Stimulated activated CD8-positive, alpha-beta memory T cell treated with anti-CD3 and anti-CD28 coated beads, Interleukin-12 subunit alpha, Interleukin-12 subunit beta, amount 100 ng/mL, for 4 hours (primary cell): ENCODE data around the gene NOB1.
"Not testable (repeated sequence)": the region's sequence is repeated elsewhere in the genome, so short reads cannot be mapped to it uniquely, and the experiment has no call there.

Source experiments
- DNase-seq: peaks from one replicate; pipeline ENCODE4 v3.0.0-alpha.2; 2020; ENCODE audit warnings: low read depth

NOB1 gene

DNA sequence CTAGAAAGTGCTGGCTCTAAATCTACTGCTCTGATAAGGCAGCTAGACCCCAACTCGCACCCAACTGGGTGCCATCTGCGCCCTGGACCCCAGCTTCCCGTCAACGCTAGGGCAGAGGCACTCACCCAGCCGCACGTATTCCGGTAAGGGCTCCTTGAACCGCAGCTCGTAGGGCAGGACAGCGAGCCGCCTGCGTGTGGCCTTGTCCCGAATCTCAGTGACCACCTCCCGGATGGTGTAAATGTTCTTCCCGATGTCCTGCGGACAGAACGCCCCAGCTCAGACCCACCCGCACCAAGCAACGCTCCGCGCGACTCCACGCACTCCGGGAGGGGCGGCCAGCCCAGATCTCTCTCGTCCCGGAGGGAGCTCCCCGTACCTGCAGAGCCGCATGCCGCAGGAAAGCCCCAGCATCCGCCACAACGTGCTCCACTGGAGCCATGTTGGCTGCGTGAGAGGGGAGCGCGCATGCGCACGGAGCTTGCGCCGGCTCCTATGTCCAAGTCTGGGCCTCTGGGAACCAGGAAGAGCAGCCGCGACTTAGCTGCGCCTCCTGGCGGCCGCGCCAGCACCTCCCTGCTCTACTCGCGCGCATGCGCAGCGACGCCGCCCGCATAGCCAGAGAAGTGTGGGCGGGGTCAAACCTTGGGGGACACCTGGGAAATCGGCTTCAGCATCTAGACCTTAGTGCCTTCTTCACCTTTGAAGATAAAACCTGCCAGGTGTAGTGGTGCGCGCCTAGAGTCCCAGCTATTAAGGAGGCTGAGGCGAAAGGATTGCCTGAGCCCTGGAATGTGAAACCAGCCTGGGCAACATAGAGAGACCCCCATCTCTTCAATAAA is at the start of gene NOB1:
Gene NOB1 (minus strand): TSS at position 458 of the 842 bp plus-strand sequence. CDS start 16 bp downstream, at position 442.
- peak; percentile 96 for DNase-seq

GRCh38 chr16:69804297-69804696 is 49.6 kb upstream of the NOB1 start:
- DNase-seq: no peak

DNA sequence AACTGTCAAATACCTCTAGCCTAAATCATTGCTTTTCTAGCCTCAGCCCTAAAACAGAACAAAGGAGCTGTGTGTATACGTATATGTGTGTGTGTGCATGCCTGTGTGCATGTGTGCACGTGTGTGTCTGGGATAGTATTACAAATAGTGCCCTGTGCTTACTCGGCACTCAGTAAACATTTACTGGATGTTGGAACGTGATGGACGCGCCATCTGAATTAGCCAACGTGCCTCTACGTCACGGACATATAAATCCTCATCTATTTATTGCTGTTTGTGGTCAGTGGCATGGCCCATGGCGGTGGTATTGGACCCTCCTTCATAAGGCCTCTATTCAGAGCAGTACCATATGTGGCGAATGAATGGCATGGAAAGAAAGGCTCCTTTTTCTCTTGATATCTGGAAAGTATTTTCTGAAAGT is 44.9 kb upstream of the NOB1 start:
- no peak for DNase-seq

DNA sequence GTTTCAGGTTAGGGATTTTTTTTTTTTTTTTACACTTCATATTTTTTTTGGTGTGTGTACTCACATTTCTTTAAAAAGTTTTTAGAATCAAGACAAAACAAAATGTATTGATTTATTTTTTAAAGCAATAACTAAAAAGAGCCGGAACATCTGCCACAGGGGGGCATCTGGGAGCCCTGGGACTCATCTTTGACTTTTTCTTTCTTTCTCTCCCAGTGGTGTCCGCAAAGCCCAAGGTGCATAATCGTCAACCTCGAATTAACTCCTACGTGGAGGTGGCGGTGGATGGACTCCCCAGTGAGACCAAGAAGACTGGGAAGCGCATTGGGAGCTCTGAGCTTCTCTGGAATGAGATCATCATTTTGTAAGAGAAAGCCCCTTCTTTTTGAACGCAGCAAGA is 43.7 kb upstream of the NOB1 start:
- no peak for DNase-seq

- DNase-seq: no peak
Measured at GRCh38 chr16:69796285-69797118, 41.8 kb upstream of the NOB1 start.

GRCh38 chr16:69794486-69794885 is 39.8 kb upstream of the NOB1 start:
- DNase-seq: no peak

DNA sequence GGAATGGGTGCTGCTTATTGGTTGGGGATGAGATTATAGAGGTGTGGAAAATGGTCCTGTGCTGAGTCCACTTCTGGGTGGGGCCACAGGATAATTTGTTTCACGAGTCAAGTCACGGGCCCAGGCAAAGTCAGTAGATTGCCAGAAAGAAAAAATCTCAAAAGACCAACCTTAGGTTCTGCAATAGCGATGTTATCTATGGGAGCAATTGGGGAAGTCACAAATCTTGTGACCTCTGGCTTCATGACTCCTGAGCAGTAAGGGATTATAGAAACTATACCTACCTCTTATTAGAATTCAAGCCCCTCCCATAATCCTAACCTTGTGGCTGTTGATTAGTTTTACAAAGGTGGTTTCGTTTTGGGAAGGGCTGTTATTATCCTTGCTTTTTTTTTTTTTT is 38.8 kb upstream of the NOB1 start:
- DNase-seq: no peak

DNA sequence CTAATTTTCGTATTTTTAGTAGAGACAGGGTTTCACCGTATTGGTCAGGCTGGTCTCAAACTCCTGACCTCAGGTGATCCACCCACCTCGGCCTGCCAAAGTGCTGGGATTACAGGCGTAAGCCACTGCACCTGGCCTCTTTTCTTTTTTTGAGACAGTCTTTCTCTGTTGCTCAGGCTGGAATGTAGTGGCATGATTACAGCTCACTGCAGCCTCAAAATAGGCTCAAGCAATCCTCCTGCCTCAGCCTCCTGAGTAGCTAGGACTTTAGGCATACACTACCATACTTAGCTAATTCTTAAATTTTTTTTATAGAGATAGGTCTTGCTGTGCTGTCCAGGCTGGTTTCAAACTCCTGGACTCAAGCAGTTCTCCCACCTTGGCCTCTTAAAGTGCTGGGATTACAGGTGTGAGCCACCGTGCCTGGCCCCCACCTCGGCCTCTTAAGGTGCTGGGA is 36.7 kb upstream of the NOB1 start:
- DNase-seq: not testable (repeated sequence)

GRCh38 chr16:69787883-69788282 is 33.2 kb upstream of the NOB1 start:
- no peak for DNase-seq

DNA sequence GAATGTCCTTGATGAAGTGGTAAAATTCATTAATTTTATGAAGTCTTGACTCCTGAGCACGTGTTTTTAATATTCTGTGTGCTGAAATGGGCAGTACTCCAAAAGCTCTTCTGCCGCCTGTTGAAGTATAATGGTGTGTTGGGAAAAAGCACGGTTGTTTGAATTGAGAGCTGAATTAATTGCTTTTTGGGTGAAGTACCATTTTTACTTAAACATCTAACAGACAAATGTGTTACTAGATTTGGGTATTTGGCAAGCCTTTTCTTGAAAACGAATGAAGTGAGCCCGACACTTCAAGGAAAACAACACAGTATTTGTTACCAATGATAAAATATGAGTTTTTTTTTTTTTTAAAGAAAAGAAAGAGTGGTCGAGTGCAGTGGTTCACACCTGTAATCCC is 29.9 kb upstream of the NOB1 start:
- no peak for DNase-seq

DNA sequence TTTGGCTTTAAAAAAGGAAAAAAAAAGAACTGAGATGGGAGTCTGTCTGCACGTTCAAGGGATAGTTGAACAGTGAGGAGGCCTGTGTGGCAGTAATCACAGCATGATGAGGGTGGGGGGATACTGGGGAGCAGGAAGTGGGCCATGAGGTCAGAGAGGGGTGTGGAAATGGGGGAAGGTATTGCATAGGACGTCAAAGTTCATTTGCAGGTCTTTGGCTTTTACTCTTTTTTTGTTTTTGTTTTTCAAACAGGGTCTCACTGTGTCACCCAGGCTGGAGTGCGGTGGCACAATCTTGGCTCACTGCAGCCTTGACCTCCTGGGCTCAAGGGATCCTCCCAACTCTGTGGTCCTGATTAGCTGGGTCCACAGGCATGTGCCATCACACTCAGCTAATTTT is 26.4 kb upstream of the NOB1 start:
- no peak for DNase-seq

- no peak for DNase-seq
Measured at GRCh38 chr16:69779724-69780123, 25.0 kb upstream of the NOB1 start.

DNA sequence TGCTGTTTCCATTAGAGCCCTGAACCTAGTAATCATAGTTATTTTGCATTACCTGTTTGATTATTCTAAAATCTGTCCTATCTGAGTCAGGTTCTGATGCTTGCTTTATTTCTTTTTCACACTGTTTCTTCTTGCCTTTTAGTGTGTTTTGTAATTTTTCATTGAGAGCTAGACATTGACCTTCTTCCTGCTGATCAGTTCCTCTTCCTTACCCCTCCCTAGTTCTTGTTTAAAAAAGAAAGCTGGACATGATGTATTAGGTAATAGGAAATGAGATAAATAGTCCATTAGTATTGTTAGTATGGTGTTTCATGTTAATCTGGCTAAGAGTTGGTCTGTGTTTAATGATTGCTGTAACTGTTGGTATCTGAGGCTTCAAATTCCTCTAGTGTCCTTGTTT is 20.8 kb upstream of the NOB1 start:
- no peak for DNase-seq

DNA sequence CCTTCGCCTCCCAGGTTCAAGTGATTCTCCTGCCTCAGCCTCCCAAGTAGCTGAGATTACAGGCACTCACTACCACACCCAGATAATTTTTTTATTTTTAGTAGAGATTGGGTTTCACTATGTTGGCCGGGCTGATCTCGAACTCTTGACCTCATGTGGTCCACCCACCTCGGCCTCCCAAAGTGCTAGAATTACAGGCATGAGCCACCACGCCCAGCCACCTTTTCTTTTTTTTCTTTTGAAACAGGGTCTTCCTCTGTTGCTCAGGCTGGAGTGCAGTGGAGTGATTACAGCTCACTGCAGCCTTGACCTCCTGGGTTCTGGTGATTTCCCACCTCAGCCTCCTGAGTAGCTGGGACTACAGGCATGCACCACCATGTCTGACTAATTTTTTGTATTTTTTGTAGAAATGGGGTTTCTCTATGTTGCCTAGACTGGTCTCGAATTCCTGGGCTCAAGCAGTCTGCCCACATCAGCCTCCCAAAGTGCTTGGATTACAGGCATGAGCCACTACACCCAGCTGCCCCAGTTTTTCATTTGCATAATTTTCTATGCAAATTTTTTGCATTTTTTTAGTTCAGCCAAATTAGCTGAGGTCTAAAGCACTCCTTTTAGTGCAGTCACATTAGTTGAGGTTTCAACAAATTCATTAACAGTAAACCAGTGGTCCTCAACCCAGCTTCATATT is 18.7 kb upstream of the NOB1 start:
- no peak for DNase-seq

- DNase-seq: no peak
Measured at GRCh38 chr16:69771651-69771967, 16.9 kb upstream of the NOB1 start.

- DNase-seq: no peak
Measured at GRCh38 chr16:69769404-69769803, 14.7 kb upstream of the NOB1 start.

- DNase-seq: no peak
Measured at GRCh38 chr16:69768666-69769065, 13.9 kb upstream of the NOB1 start.

DNA sequence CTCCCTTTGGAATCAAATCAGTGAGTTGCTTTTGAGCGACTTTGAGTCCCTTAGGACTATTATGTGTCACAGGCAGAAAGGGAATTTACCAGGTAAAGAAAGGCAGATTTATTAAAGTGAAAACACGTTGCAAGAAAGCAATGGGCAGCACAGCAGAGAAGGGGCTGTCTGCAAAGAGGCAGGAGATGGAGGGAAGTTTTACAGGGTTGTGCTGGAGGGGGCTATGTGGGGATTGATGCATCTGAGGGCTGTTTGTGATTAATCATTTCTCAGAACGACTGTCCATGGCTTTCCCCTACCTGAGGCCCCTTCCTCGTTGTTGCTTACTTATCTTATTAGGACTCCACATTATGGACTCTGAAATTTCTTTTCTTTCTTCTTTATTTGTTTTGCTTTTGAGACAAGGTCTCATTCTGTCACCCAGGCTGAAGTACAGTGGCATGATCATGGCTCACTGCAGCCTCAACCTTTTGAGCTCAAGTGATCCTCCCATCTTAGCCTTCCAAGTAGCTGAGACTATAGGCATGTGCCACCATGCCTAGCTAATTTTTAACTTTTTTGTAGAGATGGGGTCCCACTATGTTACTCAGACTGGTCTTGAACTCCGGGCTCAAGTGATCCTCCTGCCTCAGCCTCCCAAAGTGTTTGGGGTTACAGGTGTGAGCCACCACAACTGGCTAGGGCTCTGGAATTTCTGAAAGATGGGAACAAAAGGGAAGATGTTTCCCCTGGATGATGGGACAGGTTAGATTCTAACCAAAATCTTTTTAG is 12.9 kb upstream of the NOB1 start:
- no peak for DNase-seq

GRCh38 chr16:69763599-69763942 is 8.8 kb upstream of the NOB1 start:
- no peak for DNase-seq

GRCh38 chr16:69762814-69763598 is 8.3 kb upstream of the NOB1 start:
- DNase-seq: no peak
